IMR-90 (cell line): ENCODE data around the gene DHX34. TPM values are rescaled to one million over a fixed set of nuclear protein-coding genes. Genes with fewer than 3 reads are reported as not detected.

Experiments used
- ATAC-seq: fragments of 200-7000 bp; cut with Tn5 transposase; 2 replicates; pipeline ENCODE4 v1.9.1; 2020; ENCODE audit warnings: low read depth, mild to moderate bottlenecking, moderate library complexity
- BruUV-seq: library from RNA; stranded (reverse); fragments of 400-500 nt; replicated peaks from 2 replicates; lab custom pipeline; 2021; lab: Mats Ljungman, UMichigan
- CTCF ChIA-PET: fragments of 300-600 bp; formaldehyde crosslinking; extraction: SDS; loops from one replicate; lab custom pipeline; 2021; ENCODE audit warnings: antibody characterized with exemption; lab: Yijun Ruan, JAX
- POLR2A ChIA-PET: fragments of 300-600 bp; sonication (Branson Sonifier 250); formaldehyde crosslinking; loops from one replicate; lab custom pipeline; 2022; ENCODE audit warnings: antibody characterized with exemption; ENCODE audit not compliant: unreplicated experiment; lab: Charles Lee
- DNase-seq: peaks from one replicate; pipeline ENCODE4 v3.0.0; 2013
- H2AFZ ChIP-seq: replicated peaks from 2 replicates; pipeline ENCODE3; 2013; ENCODE audit warnings: low read length, mild to moderate bottlenecking; ENCODE audit not compliant: poor library complexity
- H2AK5ac ChIP-seq: 2 replicates; pipeline ENCODE4 v1.6.1; 2013; ENCODE audit warnings: low read depth, low read length, inconsistent platforms
- H2AK9ac ChIP-seq: replicated peaks from 2 replicates; pipeline ENCODE3; 2013; ENCODE audit warnings: mild to moderate bottlenecking, low read depth, low read length, moderate library complexity; ENCODE audit not compliant: poor library complexity
- H2BK120ac ChIP-seq: 2 replicates; pipeline ENCODE4 v1.6.1; 2013; ENCODE audit warnings: low read depth, low read length, inconsistent platforms
- H2BK15ac ChIP-seq: 3 replicates; pipeline ENCODE4 v1.6.1; 2013; ENCODE audit warnings: low read depth, low read length, inconsistent platforms
- H2BK20ac ChIP-seq: 2 replicates; pipeline ENCODE4 v1.6.1; 2013; ENCODE audit warnings: low read depth, mild to moderate bottlenecking, inconsistent platforms, low read length, moderate library complexity
- H2BK5ac ChIP-seq: 2 replicates; pipeline ENCODE4 v1.6.1; 2013; ENCODE audit warnings: mild to moderate bottlenecking, low read depth, low read length, inconsistent platforms; ENCODE audit not compliant: poor library complexity, severe bottlenecking
- H3K14ac ChIP-seq: replicated peaks from 2 replicates; pipeline ENCODE4 v1.6.1; 2013; ENCODE audit warnings: low read depth, low read length, inconsistent platforms
- H3K18ac ChIP-seq: 2 replicates; pipeline ENCODE4 v1.6.1; 2013; ENCODE audit warnings: low read depth, low read length, control low read depth
- H3K23ac ChIP-seq: 2 replicates; pipeline ENCODE4 v1.6.1; 2013; ENCODE audit warnings: low read depth, low read length, inconsistent platforms
- H3K27ac ChIP-seq: 2 replicates; pipeline ENCODE4 v1.5.1; 2013; ENCODE audit warnings: mild to moderate bottlenecking, control low read depth, low read length; ENCODE audit not compliant: insufficient read depth
- H3K27me3 ChIP-seq: 2 replicates; pipeline ENCODE4 v1.6.1; 2013; ENCODE audit warnings: low read length; ENCODE audit not compliant: control insufficient read depth, insufficient read depth
- H3K36me3 ChIP-seq: 2 replicates; pipeline ENCODE4 v1.6.1; 2013; ENCODE audit warnings: low read length, mixed read lengths; ENCODE audit not compliant: control insufficient read depth, insufficient read depth
- H3K4ac ChIP-seq: 2 replicates; pipeline ENCODE4 v1.6.1; 2013; ENCODE audit warnings: low read depth, low read length, inconsistent platforms
- H3K4me1 ChIP-seq: 2 replicates; pipeline ENCODE4 v1.6.1; 2013; ENCODE audit warnings: low read length, mixed read lengths; ENCODE audit not compliant: control insufficient read depth, insufficient read depth
- H3K4me2 ChIP-seq: 2 replicates; pipeline ENCODE4 v1.6.1; 2013; ENCODE audit warnings: low read depth, mild to moderate bottlenecking, control low read depth, low read length, moderate library complexity
- H3K4me3 ChIP-seq: 2 replicates; pipeline ENCODE4 v1.5.1; 2013; ENCODE audit warnings: low read depth, mild to moderate bottlenecking, control low read depth, low read length, moderate library complexity; ENCODE audit not compliant: insufficient read depth
- H3K56ac ChIP-seq: 2 replicates; pipeline ENCODE4 v1.6.1; 2013; ENCODE audit warnings: low read length, inconsistent platforms; ENCODE audit not compliant: insufficient read depth; ENCODE audit errors: extremely low read depth
- H3K79me1 ChIP-seq, 2 experiments: 2 replicates each; pipeline ENCODE4 v1.6.1; 2013; ENCODE audit warnings: low read length in 2 of 2, inconsistent platforms in 1 of 2, low read depth in 1 of 2
- H3K9ac ChIP-seq: 2 replicates; pipeline ENCODE4 v1.6.1; 2013; ENCODE audit warnings: low read depth, low read length, control low read depth
- H3K9me1 ChIP-seq: 2 replicates; pipeline ENCODE4 v1.6.1; 2013; ENCODE audit warnings: low read length, inconsistent platforms; ENCODE audit not compliant: insufficient read depth
- H3K9me3 ChIP-seq: 2 replicates; pipeline ENCODE4 v1.6.1; 2013; ENCODE audit warnings: low read length; ENCODE audit not compliant: control insufficient read depth, insufficient read depth
- H4K20me1 ChIP-seq: 2 replicates; pipeline ENCODE4 v1.6.1; 2013; ENCODE audit warnings: low read length, inconsistent platforms; ENCODE audit not compliant: insufficient read depth
- H4K5ac ChIP-seq: 2 replicates; pipeline ENCODE4 v1.6.1; 2013; ENCODE audit warnings: mild to moderate bottlenecking, low read depth, low read length, control low read depth
- H4K8ac ChIP-seq, 2 experiments: 2 replicates each; pipeline ENCODE4 v1.6.1; 2013; ENCODE audit warnings: low read depth in 2 of 2, low read length in 2 of 2, control low read depth in 1 of 2, inconsistent platforms in 1 of 2
- H4K91ac ChIP-seq: 2 replicates; pipeline ENCODE4 v1.6.1; 2013; ENCODE audit warnings: low read depth, low read length, inconsistent platforms; ENCODE audit not compliant: insufficient read depth
- MXI1 ChIP-seq: IDR thresholded peaks from 2 replicates; pipeline ENCODE4 v1.6.1; 2012; ENCODE audit warnings: low read depth, mild to moderate bottlenecking, low read length, moderate library complexity, borderline replicate concordance
- POLR2A ChIP-seq: IDR thresholded peaks from 2 replicates; pipeline ENCODE4 v1.6.1; 2012; ENCODE audit warnings: mild to moderate bottlenecking, low read depth, low read length
- WGBS, 2 experiments: methylation state at CpG; one replicate each; pipeline versions ENCODE4 v1.1.5 to v1.1.7; 2013; ENCODE audit warnings: missing lambda C conversion rate in 2 of 2; ENCODE audit not compliant: insufficient read length in 1 of 2; ENCODE audit errors: extremely low coverage in 2 of 2; 5-methylcytosine and 5-hydroxymethylcytosine counted together
- dilution Hi-C: fragments of 300-500 bp; cut with HindIII; formaldehyde crosslinking; loops from one replicate; pipeline ENCODE4 v1.14.3; 2018; ENCODE audit warnings: low sequenced_read_pairs; ENCODE audit not compliant: unreplicated experiment
- in situ Hi-C: fragments of 300-500 bp; cut with MboI; formaldehyde crosslinking; loops from 3 replicates; pipeline ENCODE4 v1.14.3; 2019; ENCODE audit warnings: low sequenced_read_pairs, inconsistent platforms, mixed read lengths
- intact Hi-C: fragments of 100-400 bp; cut with micrococcal nuclease; formaldehyde crosslinking; loops from 2 replicates; pipeline ENCODE4 v1.10.0; 2022
- polyA plus RNA-seq, 3 experiments: library from polyadenylated mRNA; depleted of rRNA; stranded (reverse); fragments of >200 nt; gene quantifications; 2 replicates each; pipeline ENCODE4 v1.2.3, GENCODE V29; 2012; ENCODE audit warnings: low replicate concordance in 1 of 3
- total RNA-seq: library from RNA; depleted of rRNA; stranded (reverse); fragments of >200 nt; gene quantifications from 2 replicates; pipeline ENCODE4 v1.2.3, GENCODE V29; 2012

Gene DHX34
- total and polyA plus RNA-seq, 2 of the 4 experiments (the other 2 are of a cell fraction): 4.5 to 13.7 TPM

GRCh38 chr19:47421844-47422395 is 72.8 kb downstream of the DHX34 start:
- Histone ChIP-seq H3K4me2 (no peak overlapping the region), H3K4me1 (peaks cover 9% of the 10 kb centered on the region), H2BK15ac (no peak overlapping the region), H4K91ac (no peak overlapping the region), H3K56ac (no peak overlapping the region), H3K36me3 (no peaks in the 10 kb centered on the region), H4K8ac (no peak overlapping the region), H3K18ac (no peak overlapping the region), H3K14ac (no peak overlapping the region), H4K5ac (no peak overlapping the region), H3K4ac (no peak overlapping the region), H3K23ac (peak overlapping the region; percentile 79; the same call in 1 of the 2 replicates), H4K20me1 (peaks cover 19% of the 10 kb centered on the region), H3K9me3 (no peaks in the 10 kb centered on the region), H3K79me1 (peaks cover 8 to 19% of the 10 kb centered on the region in 2 experiments; a peak in 3 of 4 replicates), H2AK9ac (no peak overlapping the region), H2BK5ac (no peak overlapping the region), H2BK20ac (no peak overlapping the region), H2BK120ac (no peak overlapping the region), H2AK5ac (no peak overlapping the region), H3K9me1 (peaks cover 7% of the 10 kb centered on the region), H3K27ac (no peak overlapping the region), H2AFZ (peak overlapping the region; percentile 28), H3K27me3 (peaks cover 47% of the 10 kb centered on the region), H3K4me3 (no peak overlapping the region), H3K9ac (no peak overlapping the region)
- CTCF ChIA-PET: no interaction called here
- intact Hi-C loops (no loop called here), in situ Hi-C loops (no loop called here), dilution Hi-C loops (no loop called here)
- POLR2A ChIA-PET: no interaction called here
- TF ChIP-seq POLR2A: no peak
- TF ChIP-seq MXI1: no peak
- BruUV-seq: no TSS peak
- WGBS, 2 experiments: 6% methylated on average over 10 of the region's 31 CpGs; no CpG with 5 or more reads in 1 of the 2 experiments
- DNase-seq (no peak), ATAC-seq (no peak)
